H1 (cell line): ENCODE data around the gene EMX1. TPM values are rescaled to one million over a fixed set of nuclear protein-coding genes. Genes with fewer than 3 reads are reported as not detected.

Source experiments
- CTCF ChIA-PET: fragments of 300-600 bp; sonication (Branson Sonifier 250); formaldehyde crosslinking; loops from one replicate; lab custom pipeline; 2021; ENCODE audit not compliant: partially characterized antibody; lab: Charles Lee
- POLR2A ChIA-PET: fragments of 300-600 bp; sonication (Branson Sonifier 250); formaldehyde crosslinking; loops from one replicate; lab custom pipeline; 2021; ENCODE audit warnings: inconsistent platforms; ENCODE audit not compliant: partially characterized antibody; lab: Charles Lee
- DNase-seq, 2 experiments: peaks; one replicate each; pipeline versions ENCODE4 v3.0.0 to v3.0.0-alpha.2; 2010 to 2022; ENCODE audit warnings: low spot score in 2 of 2, low read depth in 1 of 2, mixed read lengths in 1 of 2
- FAIRE-seq: peaks from 2 replicates; lab custom pipeline; 2011; peaks lifted over from hg19 to GRCh38; lab: Jason Lieb, UNC
- H2AFZ ChIP-seq: 2 replicates; pipeline ENCODE4 v1.8.1; 2012; ENCODE audit warnings: low read length, inconsistent platforms
- H2AK5ac ChIP-seq: 2 replicates; pipeline ENCODE4 v1.6.1; 2013; ENCODE audit warnings: low read depth, low read length
- H2BK120ac ChIP-seq: replicated peaks from 2 replicates; pipeline ENCODE3; 2013; ENCODE audit warnings: low read depth, low read length, inconsistent platforms
- H2BK12ac ChIP-seq: 2 replicates; pipeline ENCODE4 v1.6.1; 2013; ENCODE audit warnings: low read depth, low read length
- H2BK15ac ChIP-seq: 2 replicates; pipeline ENCODE4 v1.6.1; 2013; ENCODE audit warnings: low read length
- H2BK20ac ChIP-seq: 2 replicates; pipeline ENCODE4 v1.6.1; 2013; ENCODE audit warnings: low read length
- H2BK5ac ChIP-seq: 2 replicates; pipeline ENCODE4 v1.6.1; 2013; ENCODE audit warnings: low read depth, low read length
- H3K14ac ChIP-seq: 2 replicates; pipeline ENCODE4 v1.6.1; 2013; ENCODE audit warnings: inconsistent platforms; ENCODE audit not compliant: insufficient read length
- H3K18ac ChIP-seq: 2 replicates; pipeline ENCODE4 v1.6.1; 2013; ENCODE audit warnings: low read length; ENCODE audit errors: extremely low read depth
- H3K23ac ChIP-seq: 2 replicates; pipeline ENCODE4 v1.6.1; 2013; ENCODE audit warnings: inconsistent platforms; ENCODE audit not compliant: insufficient read length
- H3K23me2 ChIP-seq: 2 replicates; pipeline ENCODE4 v1.6.1; 2013; ENCODE audit warnings: low read depth, low read length
- H3K27ac ChIP-seq: 2 replicates; pipeline ENCODE4 v1.6.1; 2011; ENCODE audit warnings: low read depth, low read length, inconsistent platforms
- H3K27me3 ChIP-seq, 4 experiments: replicated peaks in 1 of 4; 1 replicate in 1 of 4; 2 replicates in 3 of 4; pipeline versions ENCODE4 v1.6.1 to v1.8.1; 2011 to 2013; ENCODE audit warnings: low read length in 3 of 4, mild to moderate bottlenecking in 3 of 4, inconsistent platforms in 2 of 4, mixed read lengths in 2 of 4, moderate library complexity in 1 of 4; ENCODE audit not compliant: control insufficient read depth in 3 of 4, insufficient read depth in 3 of 4; ENCODE audit errors: extremely low read depth in 1 of 4
- H3K36me3 ChIP-seq, 4 experiments: 2 replicates each; pipeline versions ENCODE4 v1.6.1 to v1.8.1; 2011 to 2013; ENCODE audit warnings: mild to moderate bottlenecking in 4 of 4, low read length in 3 of 4, moderate library complexity in 2 of 4, control low read depth in 1 of 4, inconsistent platforms in 1 of 4; ENCODE audit not compliant: insufficient read depth in 4 of 4, control insufficient read depth in 2 of 4
- H3K4ac ChIP-seq: replicated peaks from 2 replicates; pipeline ENCODE3; 2013; ENCODE audit warnings: low read length, low read depth, mixed read lengths, inconsistent platforms; ENCODE audit not compliant: insufficient read length
- H3K4me1 ChIP-seq, 4 experiments: replicated peaks in 1 of 4; 1 replicate in 1 of 4; 2 replicates in 3 of 4; pipeline versions ENCODE4 v1.6.1 to v1.8.1; 2011 to 2013; ENCODE audit warnings: low read length in 3 of 4, inconsistent platforms in 2 of 4, mixed read lengths in 1 of 4; ENCODE audit not compliant: insufficient read depth in 4 of 4, control insufficient read depth in 3 of 4
- H3K4me2 ChIP-seq, 2 experiments: 2 replicates each; pipeline versions ENCODE4 v1.6.1 to v1.8.1; 2011 to 2013; ENCODE audit warnings: low read depth in 2 of 2, low read length in 2 of 2, control low read depth in 1 of 2, inconsistent platforms in 1 of 2, mild to moderate bottlenecking in 1 of 2; ENCODE audit not compliant: insufficient read depth in 1 of 2
- H3K4me3 ChIP-seq, 4 experiments: fragments of 200-600, 300-600 bp in 1 of 4; sonication (generic), shearing (Covaris generic), sonication (Bioruptor Twin) in 1 of 4; 2 replicates each; pipeline versions ENCODE4 v1.5.1 to v1.8.1; 2011 to 2016; ENCODE audit warnings: low read length in 4 of 4, low read depth in 3 of 4, control low read depth in 2 of 4, inconsistent platforms in 2 of 4, mild to moderate bottlenecking in 2 of 4, mixed read lengths in 1 of 4, moderate library complexity in 1 of 4; ENCODE audit not compliant: insufficient read depth in 2 of 4; ENCODE audit errors: extremely low read depth in 1 of 4
- H3K56ac ChIP-seq: replicated peaks from 2 replicates; pipeline ENCODE3; 2013; ENCODE audit warnings: low read depth, mild to moderate bottlenecking, mixed read lengths, low read length, inconsistent platforms; ENCODE audit not compliant: insufficient read length
- H3K79me1 ChIP-seq: 2 replicates; pipeline ENCODE4 v1.6.1; 2013; ENCODE audit warnings: low read depth, low read length, control low read depth
- H3K79me2 ChIP-seq, 2 experiments: 2 replicates each; pipeline versions ENCODE4 v1.6.1 to v1.8.1; 2012 to 2013; ENCODE audit warnings: low read length in 2 of 2, mild to moderate bottlenecking in 2 of 2, inconsistent platforms in 1 of 2; ENCODE audit not compliant: insufficient read depth in 2 of 2, control insufficient read depth in 1 of 2
- H3K9ac ChIP-seq, 4 experiments: replicated peaks in 1 of 4; 1 replicate in 1 of 4; 2 replicates in 3 of 4; pipeline versions ENCODE4 v1.6.1 to v1.8.1; 2011 to 2013; ENCODE audit warnings: low read depth in 3 of 4, low read length in 3 of 4, control low read depth in 2 of 4, mild to moderate bottlenecking in 2 of 4, moderate library complexity in 2 of 4, inconsistent platforms in 1 of 4; ENCODE audit errors: extremely low read depth in 1 of 4
- H3K9me3 ChIP-seq, 2 experiments: 2 replicates each; pipeline versions ENCODE4 v1.6.1 to v1.8.1; 2012 to 2013; ENCODE audit warnings: mild to moderate bottlenecking in 2 of 2, moderate library complexity in 2 of 2, control low read depth in 1 of 2, inconsistent platforms in 1 of 2, low read depth in 1 of 2, low read length in 1 of 2, mixed read lengths in 1 of 2; ENCODE audit not compliant: insufficient read depth in 2 of 2
- H4K20me1 ChIP-seq, 2 experiments: replicated peaks in 1 of 2; 2 replicates each; pipeline versions ENCODE3 to v1.8.1; 2011 to 2013; ENCODE audit warnings: inconsistent platforms in 2 of 2, low read length in 2 of 2, mild to moderate bottlenecking in 1 of 2; ENCODE audit not compliant: insufficient read depth in 2 of 2, control insufficient read depth in 1 of 2
- H4K5ac ChIP-seq: 2 replicates; pipeline ENCODE4 v1.6.1; 2013; ENCODE audit warnings: low read length, low read depth, mixed read lengths, inconsistent platforms; ENCODE audit not compliant: insufficient read length
- H4K8ac ChIP-seq: 2 replicates; pipeline ENCODE4 v1.8.0; 2013; ENCODE audit warnings: mild to moderate bottlenecking, moderate library complexity, low read length, inconsistent platforms; ENCODE audit not compliant: insufficient read depth; ENCODE audit errors: extremely low read depth
- H4K91ac ChIP-seq: replicated peaks from 2 replicates; pipeline ENCODE3; 2013; ENCODE audit warnings: low read length, mixed read lengths, inconsistent platforms; ENCODE audit not compliant: insufficient read length
- ATF2 ChIP-seq: IDR thresholded peaks from 2 replicates; pipeline ENCODE4 v1.6.1; 2012; ENCODE audit warnings: low read length, inconsistent platforms
- ATF3 ChIP-seq: IDR thresholded peaks from 2 replicates; pipeline ENCODE4 v1.6.1; 2011; ENCODE audit warnings: low read depth, mild to moderate bottlenecking, low read length; ENCODE audit not compliant: insufficient read depth
- BCL11A ChIP-seq, 2 experiments: IDR thresholded peaks; one replicate each; pipeline ENCODE4 v1.6.1; 2011; ENCODE audit warnings: low read depth in 2 of 2, low read length in 2 of 2, mild to moderate bottlenecking in 2 of 2
- BRCA1 ChIP-seq: IDR thresholded peaks from 2 replicates; pipeline ENCODE4 v1.6.1; 2012; ENCODE audit warnings: low read depth, low read length, improper control_type of control experiment
- CHD1 ChIP-seq: IDR thresholded peaks from 2 replicates; pipeline ENCODE4 v1.6.1; 2012; ENCODE audit warnings: low read depth, low read length, improper control_type of control experiment
- CHD2 ChIP-seq: IDR thresholded peaks from 2 replicates; pipeline ENCODE4 v1.6.1; 2012; ENCODE audit warnings: low read length, improper control_type of control experiment
- EP300 ChIP-seq, 2 experiments: IDR thresholded peaks; 1 replicate in 1 of 2; 2 replicates in 1 of 2; pipeline ENCODE4 v1.6.1; 2011 to 2012; ENCODE audit warnings: low read depth in 2 of 2, low read length in 2 of 2, mild to moderate bottlenecking in 2 of 2, borderline replicate concordance in 1 of 2, inconsistent platforms in 1 of 2, moderate library complexity in 1 of 2
- FOSL1 ChIP-seq: IDR thresholded peaks from 2 replicates; pipeline ENCODE4 v1.6.1; 2011; ENCODE audit warnings: mild to moderate bottlenecking, low read depth, low read length, moderate library complexity; ENCODE audit not compliant: insufficient read depth
- KDM5A ChIP-seq: fragments of 200-600 bp; IDR thresholded peaks from 2 replicates; pipeline ENCODE4 v1.7.1; 2012; ENCODE audit warnings: mild to moderate bottlenecking, low read length, inconsistent platforms, mixed read lengths
- POLR2AphosphoS5 ChIP-seq: IDR thresholded peaks from 2 replicates; pipeline ENCODE4 v1.6.1; 2011; ENCODE audit warnings: low read depth, low read length
- SIX5 ChIP-seq: IDR thresholded peaks from 2 replicates; pipeline ENCODE4 v1.6.1; 2011; ENCODE audit warnings: mild to moderate bottlenecking, low read depth, low read length
- SRF ChIP-seq: IDR thresholded peaks from 2 replicates; pipeline ENCODE4 v1.6.1; 2011; ENCODE audit warnings: mild to moderate bottlenecking, low read depth, low read length, moderate library complexity
- TEAD4 ChIP-seq: IDR thresholded peaks from 2 replicates; pipeline ENCODE4 v1.6.1; 2012; ENCODE audit warnings: low read depth, low read length, inconsistent platforms, mixed read lengths
- WGBS, 2 experiments: shearing (Covaris generic) in 1 of 2; methylation state at CpG; one replicate each; pipeline versions ENCODE4 v1.1.6 to v1.1.7; 2013 to 2015; ENCODE audit warnings: low lambda C conversion rate in 2 of 2, mixed read lengths in 2 of 2, inconsistent platforms in 1 of 2, low coverage in 1 of 2, missing lambda C conversion rate in 1 of 2; ENCODE audit not compliant: insufficient replicate concordance in 2 of 2, insufficient coverage in 1 of 2, insufficient read length in 1 of 2; ENCODE audit errors: extremely low coverage in 1 of 2, missing lambda C conversion rate in 1 of 2; 5-methylcytosine and 5-hydroxymethylcytosine counted together
- polyA plus RNA-seq, 7 experiments: library from polyadenylated mRNA; depleted of rRNA in 3 of 7; stranded (reverse) in 5 of 7; unstranded in 2 of 7; fragments of >200 nt in 5 of 7; fragments of 200-250 nt in 2 of 7; gene quantifications; 1 replicate in 5 of 7; 2 replicates in 1 of 7; 4 replicates in 1 of 7; pipeline versions ENCODE4 v1.2.1 to v1.2.3, GENCODE V29; 2011 to 2013; ENCODE audit warnings: missing spikeins in 2 of 7, mixed read lengths in 2 of 7
- total RNA-seq: library from RNA; stranded (reverse); fragmentation: NEBNext Ultra II Directional; extraction: Animal tissue kit (Norgen Biotek cat#: 25700); gene quantifications from 2 replicates; pipeline ENCODE4 v1.2.1, GENCODE V29; 2021

EMX1 gene
- total and polyA plus RNA-seq, 2 of the 8 experiments (the other 6 are each of a cell fraction or from before 2014, with no cell fraction given) = 2.4 to 4.9 TPM

GRCh38 chr2:72898585-72898906 lies 18.8 kb upstream of the EMX1 start:
- Histone ChIP-seq H4K5ac (no peak overlapping the region), H2BK5ac (no peak overlapping the region), H3K14ac (no peak overlapping the region), H3K18ac (no peak overlapping the region), H3K9ac (no peak overlapping the region), H3K27me3 (peaks cover 0 to 43% (median 35%) of the 10 kb centered on the region in 4 experiments; a peak in 6 of 7 replicates), H3K9me3 (no peaks in the 10 kb centered on the region), H3K56ac (no peak overlapping the region), H3K23me2 (no peaks in the 10 kb centered on the region; the same call in 1 of the 2 replicates), H3K27ac (no peak overlapping the region), H4K8ac (no peak overlapping the region), H2BK12ac (no peak overlapping the region), H2BK15ac (no peak overlapping the region), H2BK120ac (no peak overlapping the region), H3K4ac (no peak overlapping the region), H3K36me3 (no peaks in the 10 kb centered on the region), H4K91ac (no peak overlapping the region), H3K4me2 (no peak overlapping the region), H3K4me1 (peaks cover 5 to 9% (median 7%) of the 10 kb centered on the region in 4 experiments), H4K20me1 (no peaks in the 10 kb centered on the region), H3K79me2 (no peaks in the 10 kb centered on the region), H2AFZ (no peak overlapping the region), H2AK5ac (no peak overlapping the region), H3K4me3 (no peak overlapping the region), H2BK20ac (no peak overlapping the region), H3K23ac (no peak overlapping the region), H3K79me1 (no peaks in the 10 kb centered on the region)
- no peak for FAIRE-seq
- DNase-seq = no peak
- POLR2A ChIA-PET = interaction anchor here (0.7 to 1.8 kb wide), 3 partner anchors 11 to 38 kb away, joined by 3 to 4 read pairs (median 3); partner anchors contain the start of gene EMX1
- CTCF ChIA-PET = interaction anchor here (0.6 to 19.1 kb wide), 13 partner anchors 9 to 1770 kb away, joined by 3 to 497 read pairs (median 4); partner anchors contain the start of genes EMX1 and SPR
- 95% methylated on average over 2 of the region's 2 CpGs; no CpG with 5 or more reads in 1 of the 2 experiments for WGBS, 2 experiments
- TF ChIP-seq SRF = no peak
- no peak for TF ChIP-seq KDM5A
- no peak for TF ChIP-seq ATF3
- TF ChIP-seq SIX5 = no peak
- TF ChIP-seq CHD2 = no peak
- no peak for TF ChIP-seq TEAD4
- TF ChIP-seq FOSL1 = no peak
- TF ChIP-seq ATF2 = no peak
- no peak for TF ChIP-seq BRCA1
- TF ChIP-seq POLR2AphosphoS5 = no peak
- TF ChIP-seq CHD1 = no peak
- no peak for TF ChIP-seq EP300 (IDR thresholded peaks at IDR 0.05; ENCODE audit: borderline replicate concordance in 1 of 2, low read depth in 2 of 2, low read length in 2 of 2)
- TF ChIP-seq BCL11A (IDR thresholded peaks at IDR 0.05; ENCODE audit: low read depth in 2 of 2, low read length in 2 of 2) = no peak
